A375 (cell line): Measurements from ENCODE around the gene PLGLB1. TPM values are rescaled to one million over a fixed set of nuclear protein-coding genes. Genes with fewer than 3 reads are reported as not detected.

Experiments used
- small RNA-seq: library from RNA; depleted of rRNA; stranded (forward); fragments of <200 nt; gene quantifications from one replicate; pipeline ENCODE3, GENCODE V24; 2014
- total RNA-seq: library from RNA; depleted of rRNA; stranded (reverse); fragments of >200 nt; shearing (Covaris generic); gene quantifications from 2 replicates; pipeline ENCODE4 v1.2.3, GENCODE V29; 2014; rRNA removed

The PLGLB1 gene
- 0.13 and 1.5 TPM in 2 replicates for total RNA-seq

GRCh38 chr2:87021744-87022143, at the start of gene PLGLB1:
Gene PLGLB1 (minus strand): TSS chr2:87021844. CDS start chr2:87021783, 61 bp downstream.

Small RNAs within 50 kb of the gene (small RNA-seq; reads per million reads assigned to genes)
- not detected for gene AC125232.1

Other genes starting within 250 kb of the PLGLB1 start
- 0.08 TPM in 1 of 2 replicates, not detected in the other for gene CD8A, start 230.9 kb downstream of the PLGLB1 start, total RNA-seq
- gene CD8B, start 160.0 kb downstream of the PLGLB1 start, total RNA-seq = not detected in 2 replicates
- 1.4 and 4.1 TPM in 2 replicates for gene RGPD1, start 79.7 kb downstream of the PLGLB1 start, total RNA-seq